Epidermal melanocyte (primary cell): ENCODE measurements around the gene VWA2.

Source experiments
- DNase-seq: peaks from one replicate; pipeline ENCODE4 v3.0.0; 2011; ENCODE audit warnings: low spot score; ENCODE audit not compliant: insufficient read length

The VWA2 gene

DNA sequence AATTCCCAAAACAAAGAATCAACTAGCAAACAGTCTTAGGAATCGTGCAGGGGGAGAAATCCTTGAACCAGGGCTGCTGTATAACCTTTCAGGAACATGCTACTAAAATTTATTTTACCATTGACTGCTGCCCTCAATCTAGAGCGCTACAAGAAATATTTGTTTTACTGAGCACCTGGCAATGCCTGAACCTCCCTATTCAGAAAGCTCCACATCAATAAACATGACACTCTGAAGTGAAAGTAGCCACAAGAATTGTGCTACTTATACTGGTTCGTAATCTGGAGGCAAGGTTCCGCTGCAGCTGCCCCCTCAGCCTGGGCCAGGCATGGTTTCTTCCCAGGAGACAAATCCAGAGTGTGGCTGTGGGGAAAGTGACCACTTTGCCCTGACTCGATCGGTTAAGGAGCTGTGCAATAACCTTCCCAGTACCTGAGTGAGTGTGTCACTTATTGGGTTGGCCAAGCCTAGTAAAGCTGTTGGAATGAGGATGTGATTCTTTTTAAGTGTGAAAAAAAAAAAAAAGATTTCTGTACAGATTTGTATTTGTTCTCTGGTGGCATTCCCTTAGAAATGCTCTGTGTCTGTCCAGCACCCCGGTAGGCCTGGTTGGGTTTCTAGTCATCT is 7.7 kb downstream of the VWA2 start:
- DNase-seq: no peak

DNA sequence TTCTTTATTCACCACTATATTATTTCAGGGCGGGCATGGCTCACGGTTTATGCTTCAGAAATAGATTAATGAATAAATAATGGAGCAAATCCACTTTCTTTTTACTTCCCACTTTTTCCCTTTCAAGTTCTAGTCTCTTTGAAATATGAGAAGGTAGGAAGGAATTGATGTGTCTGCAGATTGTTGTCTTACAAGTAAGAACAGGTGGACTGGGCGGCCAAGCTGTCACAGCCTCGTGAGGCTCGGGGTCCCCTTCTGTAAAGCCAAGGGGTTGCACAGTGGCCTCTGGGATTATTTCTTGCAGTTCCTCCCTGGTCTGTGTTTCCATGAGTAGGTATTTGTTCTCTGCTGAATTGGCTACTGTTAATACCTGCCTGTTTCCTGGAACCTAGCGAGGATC is 11.2 kb downstream of the VWA2 start:
- no peak for DNase-seq

DNA sequence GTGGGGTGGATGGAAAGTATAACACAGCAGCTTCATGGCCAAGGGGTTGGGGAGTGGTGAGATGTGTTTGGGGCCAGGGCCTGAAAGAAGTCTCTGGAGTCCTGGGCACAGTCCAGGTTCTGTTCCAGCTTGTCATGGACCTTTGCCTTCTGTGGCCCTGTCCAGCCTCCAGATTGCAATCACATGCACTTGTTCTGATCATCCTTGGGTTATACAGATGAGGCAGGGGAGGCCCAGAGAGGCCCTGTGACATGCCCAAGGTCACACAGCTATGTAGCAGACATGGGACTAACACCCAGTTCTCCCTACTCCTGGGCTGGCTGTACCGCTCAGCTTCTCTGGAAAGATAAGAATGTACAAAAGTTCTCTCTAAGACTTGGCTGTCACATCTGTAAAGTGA is 11.7 kb downstream of the VWA2 start:
- no peak for DNase-seq

DNA sequence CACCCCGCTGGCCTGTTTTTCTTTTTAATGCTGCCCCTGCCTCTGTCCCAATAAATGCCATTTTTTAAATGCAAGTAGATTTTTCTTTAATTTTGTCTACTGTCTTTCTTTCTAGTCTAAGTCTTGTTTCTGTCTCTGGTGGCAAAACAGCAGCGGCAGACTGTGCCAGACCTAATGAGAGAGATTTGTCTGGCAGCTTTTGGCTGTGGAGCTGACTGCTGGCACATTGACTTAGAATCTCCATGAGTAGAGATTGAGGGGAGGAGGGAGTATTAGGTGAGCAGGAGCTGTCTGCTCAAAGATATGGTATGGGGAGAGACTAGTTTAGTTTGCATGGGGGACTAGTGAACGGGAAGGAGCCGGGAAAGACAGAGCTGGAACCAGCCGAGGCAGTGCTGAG is 13.0 kb downstream of the VWA2 start:
- no peak for DNase-seq

DNA sequence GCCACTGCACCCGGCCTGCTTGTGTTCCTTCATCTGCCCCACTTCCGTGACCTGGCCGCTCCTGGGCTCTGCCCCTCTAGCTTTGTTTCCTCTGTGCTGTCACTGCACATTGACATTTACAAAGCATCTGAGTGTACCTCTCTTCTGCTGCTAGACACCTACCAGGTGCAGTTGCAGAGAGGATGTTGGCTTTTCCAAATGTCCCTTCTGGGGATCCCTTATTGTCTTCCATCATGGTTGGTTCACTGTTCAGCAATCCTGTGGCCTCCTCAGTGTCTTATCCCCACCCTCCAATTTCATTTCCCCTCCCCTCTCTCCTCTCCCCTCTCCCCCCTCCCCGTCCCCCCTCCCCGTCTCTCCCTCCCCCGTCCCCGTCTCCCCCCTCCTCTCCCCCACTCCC is 13.8 kb downstream of the VWA2 start:
- no peak for DNase-seq

DNA sequence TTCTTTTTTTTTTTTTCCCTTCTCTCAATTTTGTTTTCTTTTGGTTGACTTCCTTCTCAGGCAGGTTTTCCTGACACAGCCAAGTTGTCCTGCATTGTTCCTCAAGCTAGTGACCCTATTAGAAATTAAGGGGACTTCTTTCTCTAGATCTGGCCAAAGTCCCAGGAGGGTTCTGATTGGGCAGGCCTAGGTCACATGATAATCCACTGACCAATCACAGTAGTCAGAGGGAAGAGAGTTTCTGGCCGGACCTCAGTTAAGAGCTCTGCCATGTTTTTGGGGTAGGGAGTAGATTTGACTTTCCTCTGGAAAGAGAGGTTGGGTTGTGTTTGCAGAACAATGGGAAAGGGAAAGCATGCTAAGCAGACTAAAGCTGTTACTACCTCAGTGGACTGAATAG is 16.2 kb downstream of the VWA2 start:
- DNase-seq: no peak

DNA sequence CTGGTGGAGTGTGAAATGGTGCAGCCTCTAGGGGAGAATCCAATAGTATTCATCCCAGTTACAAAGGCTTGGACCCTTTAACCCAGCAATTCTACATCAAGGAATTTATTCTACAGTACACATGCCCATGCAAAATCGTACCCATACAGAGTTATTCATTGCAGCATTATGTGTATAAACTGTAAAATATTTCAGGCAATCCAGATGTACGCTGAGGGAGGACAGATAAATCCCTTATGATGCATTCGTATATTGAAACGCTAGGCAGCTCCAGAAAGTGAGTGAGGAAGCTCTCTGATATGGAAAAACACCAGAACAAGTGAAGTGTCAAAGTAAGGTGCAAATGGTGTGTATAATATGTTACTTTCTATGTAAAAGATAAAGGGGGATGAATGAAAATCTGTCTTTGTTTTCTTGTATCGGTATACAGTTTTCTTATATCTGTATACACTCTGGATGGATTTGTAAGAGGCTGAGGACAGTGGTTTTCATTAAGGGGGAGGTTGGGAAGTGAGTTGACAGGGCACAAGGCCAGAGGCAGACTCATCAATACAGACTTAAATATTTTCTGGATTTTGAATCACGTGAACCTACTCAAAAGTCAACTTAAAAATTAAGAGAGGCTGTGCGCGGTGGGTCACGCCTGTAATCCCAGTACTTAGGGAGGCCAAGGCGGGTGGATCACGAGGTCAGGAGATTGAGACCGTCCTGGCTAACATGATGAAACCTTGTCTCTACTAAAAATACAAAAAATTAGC is 17.1 kb downstream of the VWA2 start:
- no peak for DNase-seq

DNA sequence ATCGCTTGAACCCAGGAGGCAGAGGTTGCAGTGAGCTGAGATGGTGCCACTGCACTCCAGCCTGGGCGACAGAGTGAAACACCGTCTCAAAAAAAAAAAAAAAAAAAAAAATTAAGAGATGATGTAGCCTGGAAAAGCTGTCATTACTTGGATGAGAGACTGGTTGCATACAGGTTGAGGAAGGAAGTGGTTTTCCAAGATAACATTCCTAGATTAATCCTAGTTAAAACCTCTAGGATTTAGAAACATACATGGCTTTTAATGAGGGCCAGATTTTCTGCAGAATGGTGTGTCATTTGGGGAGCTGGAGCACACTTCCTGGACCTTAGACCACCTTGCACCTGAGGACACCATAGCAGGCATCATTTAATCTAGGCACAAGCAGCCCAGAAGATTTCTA is 17.8 kb downstream of the VWA2 start:
- DNase-seq: no peak

DNA sequence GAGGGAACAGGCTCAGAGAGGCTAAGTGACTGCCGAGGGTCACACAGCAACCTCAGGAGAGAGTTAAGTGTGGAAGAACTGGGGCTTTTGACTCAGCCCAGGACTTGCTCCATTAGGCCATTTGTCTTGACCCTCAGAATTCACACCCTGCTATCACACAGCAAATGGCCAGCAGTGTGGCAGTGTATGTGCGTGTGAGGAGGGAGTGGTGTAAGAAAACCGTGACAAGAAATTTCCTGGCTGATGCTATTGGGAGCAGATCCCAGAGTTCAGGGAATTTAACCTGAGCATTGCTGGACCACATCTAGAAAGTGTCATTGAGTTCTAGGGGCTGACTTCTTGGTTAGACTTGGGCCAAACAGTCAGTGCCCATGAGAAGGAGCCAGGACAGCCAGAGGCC is 18.4 kb downstream of the VWA2 start:
- no peak for DNase-seq

DNA sequence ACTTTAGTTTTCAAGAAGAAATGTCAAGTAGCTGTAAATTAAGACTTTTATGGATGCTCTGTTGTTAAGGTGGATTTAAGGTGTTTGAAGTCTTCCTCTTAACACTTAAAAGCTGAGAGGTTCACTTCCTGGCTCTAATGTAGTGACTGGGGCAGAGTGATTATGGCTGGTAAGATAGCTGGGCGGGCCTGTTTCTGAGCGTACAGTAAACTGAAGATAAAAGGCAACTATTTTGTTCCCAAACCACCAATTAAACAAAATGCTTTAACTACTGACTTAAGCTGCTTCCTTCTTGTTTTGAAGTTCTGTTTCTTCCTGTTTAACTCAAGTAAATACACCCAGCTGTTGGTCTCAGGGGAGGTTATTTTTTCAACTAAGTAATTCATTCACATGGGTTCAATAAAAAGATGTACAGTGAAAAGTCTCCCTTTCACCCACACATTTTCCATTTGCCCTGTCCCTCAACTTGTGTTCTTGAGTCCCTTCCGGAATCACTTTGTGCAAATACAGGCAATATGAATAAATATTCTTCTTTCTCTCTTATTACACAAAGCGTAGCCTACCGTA is 19.3 kb downstream of the VWA2 start:
- no peak for DNase-seq

DNA sequence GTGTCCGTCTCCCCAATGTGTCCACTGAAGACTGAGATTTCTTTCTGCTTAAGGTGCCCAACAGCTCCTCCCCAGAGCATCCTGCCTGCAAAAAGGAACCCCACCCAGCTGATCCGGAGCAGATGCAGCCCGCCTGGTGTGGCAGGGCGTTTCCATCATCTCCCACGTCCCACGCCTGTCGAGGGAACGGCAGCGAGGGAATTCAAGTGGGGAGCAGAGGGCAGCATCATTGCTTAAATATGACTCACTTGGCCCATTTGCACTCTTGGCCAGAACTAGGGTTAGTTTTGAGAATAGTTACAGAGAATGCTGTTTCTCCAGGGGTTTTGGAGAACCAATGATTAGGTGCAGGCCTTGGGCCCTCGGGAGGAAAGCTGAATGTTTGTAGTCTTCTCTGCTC is 20.8 kb downstream of the VWA2 start:
- no peak for DNase-seq

DNA sequence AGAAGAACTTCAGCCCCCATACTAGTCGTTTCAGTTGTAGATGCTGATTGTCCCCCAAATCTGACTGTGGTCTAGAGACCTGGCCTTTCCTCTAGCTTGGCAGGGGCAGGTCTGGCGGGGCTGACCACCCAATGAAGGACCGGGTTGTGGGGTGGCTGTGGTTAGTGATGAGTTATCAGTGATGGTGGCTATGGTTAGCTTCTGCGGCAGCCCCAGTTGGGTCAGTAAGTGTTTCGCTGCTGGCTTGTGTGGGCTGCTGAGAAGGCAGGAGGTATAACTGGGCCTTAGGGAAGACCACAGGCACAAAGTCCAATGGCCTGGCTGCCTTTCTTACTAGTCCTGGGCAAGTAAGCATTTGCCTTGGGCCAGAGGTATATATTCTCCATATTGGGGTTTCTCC is 21.3 kb downstream of the VWA2 start:
- DNase-seq: no peak

DNA sequence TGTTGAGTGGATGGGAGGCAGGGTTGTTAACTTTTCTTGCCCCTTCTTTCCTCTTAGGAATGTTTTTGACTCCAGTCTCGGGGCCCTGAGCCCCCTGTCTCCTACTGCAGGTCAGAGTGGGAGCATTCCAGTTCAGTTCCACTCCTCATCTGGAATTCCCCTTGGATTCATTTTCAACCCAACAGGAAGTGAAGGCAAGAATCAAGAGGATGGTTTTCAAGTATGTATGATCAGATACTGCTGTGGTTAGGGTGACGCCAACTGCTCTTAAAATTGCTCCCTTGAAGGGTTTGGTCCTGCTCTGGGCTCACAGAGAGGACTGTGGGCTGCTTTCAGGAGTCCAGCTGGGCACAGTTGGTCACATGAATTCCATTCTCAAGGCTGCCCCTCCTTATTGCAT is 22.0 kb downstream of the VWA2 start:
- DNase-seq: no peak

DNA sequence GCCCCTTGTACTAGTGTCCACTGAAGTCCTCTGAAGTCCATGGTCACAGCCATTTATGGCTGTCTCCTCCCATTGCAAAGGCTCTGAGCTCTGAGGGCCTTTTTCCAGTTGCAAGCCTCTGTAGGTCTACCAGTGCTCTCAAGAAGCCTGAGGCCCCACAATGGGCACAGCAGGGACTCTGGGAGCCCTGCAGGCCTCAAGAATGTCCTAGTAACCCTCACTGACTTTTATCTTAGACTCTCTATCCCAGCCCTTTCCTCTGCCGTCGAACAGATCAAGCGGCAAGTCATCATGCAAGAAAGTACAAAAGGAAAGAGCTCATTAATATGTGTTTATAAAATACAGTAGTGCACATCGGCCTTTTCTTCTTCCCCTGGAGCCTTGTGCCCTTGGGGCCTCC is 23.4 kb downstream of the VWA2 start:
- no peak for DNase-seq

DNA sequence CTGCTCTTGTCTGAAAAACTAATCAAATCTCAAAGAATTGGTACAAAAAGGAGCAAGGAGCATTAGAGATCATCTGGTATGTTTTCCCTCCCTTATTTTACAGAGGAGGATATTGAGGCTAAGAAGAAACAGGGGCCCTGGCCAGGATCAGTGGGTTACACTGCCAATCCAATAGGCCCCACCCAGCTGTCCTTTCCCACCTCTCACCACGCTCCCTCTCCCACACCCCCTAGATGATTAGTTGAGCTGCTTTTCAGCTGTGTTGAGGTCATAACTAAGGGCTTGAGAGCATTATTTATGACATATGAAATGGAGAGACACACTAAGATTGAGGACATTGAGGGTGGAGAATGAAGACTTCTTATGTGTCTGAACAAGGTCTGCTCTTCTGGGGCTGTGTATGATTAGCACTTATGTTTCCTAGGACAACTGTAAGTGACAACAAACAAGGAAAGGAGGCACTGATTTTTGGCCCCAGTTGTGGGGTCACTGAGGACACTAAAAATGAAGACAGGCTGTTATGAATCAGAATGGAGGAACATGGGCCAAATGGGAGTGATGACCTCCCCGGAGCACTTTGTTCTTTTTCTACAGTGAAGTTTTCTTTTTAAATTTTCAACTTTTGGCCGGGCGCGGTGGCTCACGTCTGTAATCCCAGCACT is 26.5 kb downstream of the VWA2 start:
- DNase-seq: no peak

DNA sequence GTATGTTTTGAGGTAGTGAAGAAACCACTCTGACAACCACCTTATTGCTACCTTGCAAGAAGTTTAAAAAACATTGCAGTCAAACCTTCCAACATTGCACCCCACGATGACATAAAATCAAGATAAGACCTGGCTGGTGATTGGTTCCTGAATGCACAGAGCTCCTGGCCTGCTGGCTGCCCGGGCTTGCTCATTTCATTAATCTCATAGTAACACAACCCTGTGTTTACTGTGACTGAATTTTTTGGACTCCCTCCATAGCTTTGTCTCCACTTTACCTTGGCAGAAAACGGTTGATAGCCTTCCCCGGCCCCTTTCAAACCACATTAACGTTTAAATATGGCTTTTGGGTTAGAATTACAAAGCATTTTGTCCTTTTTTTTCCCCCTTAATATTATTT is 27.5 kb downstream of the VWA2 start:
- no peak for DNase-seq

DNA sequence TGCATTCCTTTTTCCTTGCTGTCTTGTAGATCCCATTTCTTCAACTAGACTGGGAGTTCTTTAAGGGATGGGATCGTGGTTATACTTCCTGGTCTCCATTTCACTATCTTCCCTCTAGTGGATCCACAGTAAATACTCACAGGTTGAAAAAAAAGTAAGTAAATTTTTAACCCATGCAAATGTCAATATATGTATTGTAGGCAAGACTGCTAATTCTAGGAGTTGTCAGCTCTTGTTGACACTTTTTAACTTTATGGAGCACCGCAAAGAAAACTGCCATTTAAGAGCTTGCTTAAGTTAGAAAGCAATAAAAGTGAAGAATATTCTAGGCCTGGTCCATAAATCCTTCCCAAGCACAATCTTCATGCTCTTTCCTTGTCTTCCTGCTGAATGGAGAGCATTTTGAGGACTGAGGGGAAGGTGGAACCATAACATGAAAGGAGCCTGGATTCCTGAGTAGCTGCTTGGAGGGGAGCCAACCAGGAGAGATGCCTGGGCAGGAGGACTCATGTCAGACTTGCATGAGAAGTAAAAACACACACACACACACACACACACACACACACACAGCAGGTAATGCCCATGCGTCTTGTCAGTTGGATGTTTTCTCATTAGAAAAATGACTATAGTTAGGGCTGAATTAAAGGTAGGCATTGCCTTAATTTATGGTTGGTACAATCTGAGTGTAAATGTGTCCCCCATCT is 32.2 kb downstream of the VWA2 start:
- DNase-seq: no peak

DNA sequence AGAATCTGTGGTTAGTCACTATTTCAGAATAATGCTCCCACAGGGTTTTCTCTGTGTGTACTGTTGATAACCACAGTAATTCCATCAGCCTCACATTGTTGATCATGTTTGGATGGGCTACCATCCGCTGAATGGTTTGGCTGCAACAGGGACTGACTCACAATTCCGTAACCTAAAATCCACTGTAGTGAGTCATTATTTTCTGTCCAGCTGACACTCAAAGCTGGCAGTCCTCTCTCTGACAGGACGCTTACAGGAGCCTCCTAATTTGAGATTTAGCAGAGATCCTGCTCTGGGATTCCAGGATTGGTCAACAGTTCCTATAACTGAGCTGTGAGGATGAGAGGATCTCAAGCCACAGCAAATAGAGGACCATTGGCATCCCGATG is 32.7 kb downstream of the VWA2 start:
- peak; percentile 59 for DNase-seq

DNA sequence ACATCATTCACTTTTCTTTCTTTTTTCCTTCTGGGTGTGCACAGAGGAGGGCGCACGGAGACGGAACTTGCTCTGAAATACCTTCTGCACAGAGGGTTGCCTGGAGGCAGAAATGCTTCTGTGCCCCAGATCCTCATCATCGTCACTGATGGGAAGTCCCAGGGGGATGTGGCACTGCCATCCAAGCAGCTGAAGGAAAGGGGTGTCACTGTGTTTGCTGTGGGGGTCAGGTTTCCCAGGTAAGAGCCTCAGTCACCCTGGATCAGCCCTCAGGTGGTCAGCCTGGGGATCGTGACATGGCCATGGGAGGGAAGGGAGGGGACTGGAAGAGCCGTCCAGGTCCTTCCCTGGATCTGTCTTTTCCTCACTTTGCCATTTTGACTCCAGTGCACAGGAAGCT is 33.6 kb downstream of the VWA2 start:
- no peak for DNase-seq

DNA sequence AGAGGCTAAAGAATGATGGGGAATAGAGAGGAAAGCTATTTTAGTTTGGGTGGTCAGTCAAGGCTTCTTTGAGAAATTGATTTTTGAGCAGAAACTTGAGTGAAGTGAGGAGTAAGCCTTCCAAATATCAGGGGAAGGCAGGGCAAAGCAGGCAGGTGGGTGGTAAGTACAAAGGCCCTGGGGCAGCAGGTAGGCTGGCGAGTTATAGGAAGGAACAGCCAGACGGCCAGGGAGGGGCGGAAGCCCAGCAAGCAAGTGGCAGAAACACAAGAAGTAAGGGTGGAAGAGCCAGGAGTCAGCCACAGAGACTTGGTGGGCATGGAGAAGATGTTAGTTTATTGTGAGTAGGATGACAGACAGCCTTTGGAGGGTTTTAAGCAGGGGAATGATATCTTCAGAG is 34.9 kb downstream of the VWA2 start:
- no peak for DNase-seq

DNA sequence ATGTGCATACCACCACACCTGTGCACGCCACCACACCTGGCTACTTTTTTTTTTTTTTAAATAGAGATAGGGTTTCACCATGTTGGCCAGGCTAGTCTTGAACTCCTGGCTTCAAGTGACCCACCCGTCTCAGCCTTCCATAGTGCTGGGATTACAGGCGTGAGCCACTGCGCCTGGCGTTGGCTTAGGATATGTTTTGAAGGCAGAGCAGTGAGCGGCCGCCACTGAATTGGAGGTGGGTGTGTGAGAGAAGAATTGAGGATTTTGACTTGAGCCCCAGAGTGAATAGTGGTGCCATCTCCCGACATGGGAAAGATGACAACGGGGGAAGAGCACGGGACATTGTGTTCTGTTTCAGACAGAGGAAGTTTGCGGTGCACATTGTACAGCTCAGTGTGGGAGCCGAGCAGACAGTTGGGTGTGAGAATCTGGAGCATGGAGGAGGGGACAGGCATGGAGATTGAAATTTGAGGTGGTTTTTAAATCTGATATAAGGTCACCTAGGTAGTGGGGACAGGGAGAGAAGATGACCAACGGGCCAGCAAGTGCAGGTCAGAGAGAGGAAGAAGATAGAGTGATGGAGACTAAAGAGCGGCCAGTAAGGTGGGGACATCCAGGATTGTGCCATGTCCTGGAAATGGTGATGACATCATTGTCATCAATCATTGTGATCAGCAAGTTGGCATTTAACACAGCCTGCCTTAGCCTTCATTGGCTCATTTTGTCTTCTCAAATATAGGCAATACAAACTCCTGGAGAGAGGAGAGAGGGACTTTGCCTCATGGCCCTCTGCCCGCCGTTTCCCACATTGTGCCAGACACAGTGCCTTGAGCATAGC is 35.8 kb downstream of the VWA2 start:
- DNase-seq: no peak
